ENCODE measurements around the gene RAI14. TPM values are rescaled to one million over a fixed set of nuclear protein-coding genes. Genes with fewer than 3 reads are reported as not detected.

The RAI14 gene
- total RNA-seq, 1 donor from 2014 or later: 260 TPM

- Mint-ChIP-seq H3K27ac (ENCODE audit: unreplicated experiment) (peak overlapping the region; percentile 45), H3K36me3 (ENCODE audit: low read depth) (no peaks in the 10 kb centered on the region), H3K27me3 (ENCODE audit: low read depth) (no peaks in the 10 kb centered on the region), H3K4me3 (ENCODE audit: unreplicated experiment) (no peak overlapping the region), H3K9me3 (ENCODE audit: low read depth) (no peaks in the 10 kb centered on the region), H3K4me1 (ENCODE audit: low read depth) (peaks cover 33% of the 10 kb centered on the region)
- DNase-seq (ENCODE audit: low spot score): no peak
- no peak for TF ChIP-seq CTCF (IDR thresholded peaks at IDR 0.05)
Observed at GRCh38 chr5:34622098-34622400, 34.1 kb upstream of the RAI14 start.

DNA sequence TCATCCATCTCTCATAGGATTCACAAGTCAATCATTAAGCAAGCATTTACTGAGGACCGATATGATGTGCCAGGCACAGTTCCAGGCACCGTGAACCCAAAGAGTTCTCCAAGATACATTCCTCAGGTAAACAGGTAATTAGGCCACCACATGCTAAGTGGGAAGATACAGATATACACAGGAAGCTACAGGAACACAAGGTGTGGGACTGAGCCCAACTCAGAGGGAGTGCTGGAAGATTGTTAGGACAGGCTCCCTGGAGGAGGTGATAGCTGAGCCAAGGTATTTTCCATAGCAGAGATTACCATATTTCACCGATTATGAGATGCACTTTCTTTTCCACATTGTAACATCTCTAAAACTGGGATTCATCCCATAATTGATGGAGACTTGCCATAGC lies 31.4 kb upstream of the RAI14 start:
- Mint-ChIP-seq H3K4me1 (ENCODE audit: low read depth) (peaks cover 34% of the 10 kb centered on the region), H3K4me3 (ENCODE audit: unreplicated experiment) (no peak overlapping the region), H3K27me3 (ENCODE audit: low read depth) (no peaks in the 10 kb centered on the region), H3K36me3 (ENCODE audit: low read depth) (no peaks in the 10 kb centered on the region), H3K9me3 (ENCODE audit: low read depth) (no peaks in the 10 kb centered on the region), H3K27ac (ENCODE audit: unreplicated experiment) (no peak overlapping the region)
- no peak for TF ChIP-seq CTCF (IDR thresholded peaks at IDR 0.05)
- DNase-seq (ENCODE audit: low spot score): no peak

DNA sequence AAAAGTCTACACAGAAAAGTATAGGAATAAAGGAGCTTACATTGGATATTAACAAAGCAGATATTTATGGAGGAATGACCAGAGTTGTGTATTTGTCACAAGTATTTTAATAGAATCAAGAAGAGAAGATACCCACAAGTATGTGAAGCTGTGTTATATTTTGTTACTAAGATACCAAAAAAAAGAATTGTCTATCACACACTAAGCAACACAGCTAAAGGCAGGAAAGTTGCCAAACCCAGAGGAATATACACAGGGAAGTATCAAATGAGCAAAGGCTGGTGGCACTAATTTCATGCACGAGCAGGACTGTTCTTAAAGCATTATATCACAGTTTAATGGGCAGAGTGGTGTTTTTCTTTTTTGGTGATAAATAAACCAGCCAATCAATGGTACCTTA lies 30.9 kb upstream of the RAI14 start:
- DNase-seq (ENCODE audit: low spot score): no peak
- no peaks in the 10 kb centered on the region for H3K36me3 Mint-ChIP-seq (ENCODE audit: low read depth)
- H3K27ac Mint-ChIP-seq (ENCODE audit: unreplicated experiment): no peak overlapping the region
- peaks cover 30% of the 10 kb centered on the region for H3K4me1 Mint-ChIP-seq (ENCODE audit: low read depth)
- H3K27me3 Mint-ChIP-seq (ENCODE audit: low read depth): no peaks in the 10 kb centered on the region
- no peak for TF ChIP-seq CTCF (IDR thresholded peaks at IDR 0.05)
- H3K4me3 Mint-ChIP-seq (ENCODE audit: unreplicated experiment): no peak overlapping the region
- no peaks in the 10 kb centered on the region for H3K9me3 Mint-ChIP-seq (ENCODE audit: low read depth)

GRCh38 chr5:34626036-34626435 lies 30.1 kb upstream of the RAI14 start:
- no peak for DNase-seq (ENCODE audit: low spot score)
- TF ChIP-seq CTCF (IDR thresholded peaks at IDR 0.05): no peak
- Mint-ChIP-seq H3K27ac (ENCODE audit: unreplicated experiment) (peak overlapping the region; percentile 2), H3K4me3 (ENCODE audit: unreplicated experiment) (no peak overlapping the region), H3K27me3 (ENCODE audit: low read depth) (no peaks in the 10 kb centered on the region), H3K4me1 (ENCODE audit: low read depth) (peaks cover 30% of the 10 kb centered on the region), H3K9me3 (ENCODE audit: low read depth) (no peaks in the 10 kb centered on the region), H3K36me3 (ENCODE audit: low read depth) (no peaks in the 10 kb centered on the region)

GRCh38 chr5:34626751-34627150 lies 29.4 kb upstream of the RAI14 start:
- TF ChIP-seq CTCF (IDR thresholded peaks at IDR 0.05): no peak
- no peak overlapping the region for H3K4me3 Mint-ChIP-seq (ENCODE audit: unreplicated experiment)
- no peaks in the 10 kb centered on the region for H3K9me3 Mint-ChIP-seq (ENCODE audit: low read depth)
- no peaks in the 10 kb centered on the region for H3K36me3 Mint-ChIP-seq (ENCODE audit: low read depth)
- H3K27me3 Mint-ChIP-seq (ENCODE audit: low read depth): no peaks in the 10 kb centered on the region
- DNase-seq (ENCODE audit: low spot score): no peak
- H3K27ac Mint-ChIP-seq (ENCODE audit: unreplicated experiment): no peak overlapping the region
- H3K4me1 Mint-ChIP-seq (ENCODE audit: low read depth): peaks cover 25% of the 10 kb centered on the region
